Heart right ventricle (tissue), 16 donors: ENCODE results near the gene SASH1. TPM values are rescaled to one million over a fixed set of nuclear protein-coding genes. Genes with fewer than 3 reads are reported as not detected.
A peak's percentile ranks its signal among the peaks of the same experiment; 100 is the strongest.

Experiments used
- ATAC-seq, 8 donors: fragments of 200-7000 bp; cut with Tn5 transposase; one replicate each; pipeline ENCODE4 v1.9.1; 2020; ENCODE audit warnings: mild to moderate bottlenecking in 8 of 8, moderate library complexity in 8 of 8, moderate number of reproducible peaks in 1 of 8
- DNase-seq, 2 donors: peaks; one replicate each; pipeline ENCODE4 v3.0.0-alpha.2; 2020
- H3K27ac ChIP-seq, 10 donors: fragments of 200-600 bp; sonication (generic) in 2 of 10; one replicate each; pipeline versions ENCODE4 v1.5.0 to v1.8.0; 2020 to 2022; ENCODE audit warnings: mild to moderate bottlenecking in 3 of 10
- H3K27me3 ChIP-seq, 7 donors: fragments of 200-600 bp; one replicate each; pipeline ENCODE4 v1.8.0; 2021 to 2022; ENCODE audit warnings: mild to moderate bottlenecking in 2 of 7
- H3K36me3 ChIP-seq, 9 donors: fragments of 200-600 bp; sonication (generic) in 1 of 9; one replicate each; pipeline versions ENCODE4 v1.5.0 to v1.8.0; 2020 to 2022; ENCODE audit warnings: mild to moderate bottlenecking in 2 of 9
- H3K4me1 ChIP-seq, 9 donors: fragments of 200-600 bp; sonication (generic) in 1 of 9; one replicate each; pipeline versions ENCODE4 v1.5.0 to v1.8.0; 2020 to 2022; ENCODE audit warnings: mild to moderate bottlenecking in 4 of 9
- H3K4me3 ChIP-seq, 10 donors: fragments of 200-600 bp; sonication (generic) in 2 of 10; one replicate each; pipeline versions ENCODE4 v1.5.0 to v1.8.0; 2020 to 2022; ENCODE audit warnings: mild to moderate bottlenecking in 7 of 10, moderate library complexity in 2 of 10
- H3K9me3 ChIP-seq, 11 donors: fragments of 200-600 bp in 10 of 11; sonication (generic) in 2 of 11; one replicate each; pipeline versions ENCODE4 v1.5.0 to v1.8.0; 2013 to 2022; ENCODE audit warnings: mild to moderate bottlenecking in 2 of 11, control low read depth in 1 of 11, moderate library complexity in 1 of 11
- CTCF ChIP-seq, 9 donors: fragments of 200-600 bp; sonication (generic) in 2 of 9; IDR thresholded peaks; one replicate each; pipeline versions ENCODE4 v1.5.0 to v1.8.0; 2021 to 2022; ENCODE audit warnings: antibody characterized with exemption in 9 of 9, mild to moderate bottlenecking in 5 of 9, moderate library complexity in 1 of 9
- WGBS, 2 donors: extraction: QIAGEN DNeasy Blood & Tissue Kit; methylation state at CpG; one replicate each; pipeline ENCODE4 v1.1.7; 2013; ENCODE audit warnings: inconsistent platforms in 1 of 2; 5-methylcytosine and 5-hydroxymethylcytosine counted together
- intact Hi-C, 10 donors: fragments of 100-400 bp; cut with DNase I; formaldehyde crosslinking; loops; one replicate each; pipeline versions ENCODE4 v1.11.1 to v1.14.2; 2022
- polyA plus RNA-seq, 2 donors: library from polyadenylated mRNA; stranded (reverse); fragments of 200-250 nt; gene quantifications; one replicate each; pipeline ENCODE4 v1.2.3, GENCODE V29; 2013
- total RNA-seq, 10 donors: library from RNA; stranded (reverse); fragmentation: NEBNext Ultra II Directional in 3 of 10; extraction: Animal tissue kit (Norgen Biotek cat#: 25700) in 3 of 10; gene quantifications; one replicate each; pipeline versions ENCODE4 v1.2.1 to v1.2.4, GENCODE V29; 2021 to 2023
- donor health status: Arrhythmogenic right ventricular cardiomyopathy.
- donor health status: ischemic (EF 13 %, LVEDD 7.1; RV severe dilation, severe dysfunction).
- donor health status: healthy with polysubstance abuse.
- donor health status: DM: no; HTN: yes; CAD: no.
- donor health status: DM: no; HTN: no; CAD: no.
- donor health status: ischemic (EF 25% LVEDD 6.9; RV normal size, moderate dysfunction).
- donor health status: ischemic (EF 25% LVEDD 5.7; RV mildly dilated, moderate dysfunction).
- donor health status: healthy.
- donor health status: DM: yes; HTN: yes; CAD: no.
- donor health status: Ischemic cardiomyopathy.
- donor health status: ischemic (EF 35%, LVEDD 5.7; RV mildly dilated, moderate dysfunction).
- donor health status: nonischemic (EF 11% LVEDD 7.7; RV severe dilation, severe dysfunction).
- donor health status: DM: yes; HTN: yes; CAD: no.
- donor health status: PGD.
- donor health status: ischemic (EF 29% LVEDD 5.4; RV normal size, mild dysfunction).
- donor health status: nonischemic (EF 23%, LVEDD 6.1; RV moderate dilation, normal function).

SASH1 gene
- total and polyA plus RNA-seq, 12 donors = 6.9 to 47.1 (median 25.9) TPM

DNA sequence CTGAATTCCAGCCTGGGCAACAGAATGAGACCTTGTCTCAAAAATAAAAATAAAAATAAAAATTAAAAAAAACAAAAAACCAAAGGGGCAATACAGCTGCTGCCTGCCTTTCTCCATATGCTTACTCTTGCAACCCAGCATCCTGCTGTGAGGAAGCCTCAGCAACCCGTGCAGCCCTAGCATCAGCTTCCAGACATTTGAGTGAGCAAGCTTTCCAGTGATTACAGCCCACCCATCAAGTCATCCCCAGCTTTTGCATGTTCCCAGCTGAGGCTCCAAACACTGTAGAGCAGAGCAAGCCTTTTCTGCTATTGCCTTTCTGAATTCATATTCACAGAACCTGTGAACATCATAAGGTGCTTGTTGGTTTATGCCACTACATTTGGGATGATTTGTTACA is 93.8 kb downstream of the SASH1 start:
- H3K27me3 ChIP-seq = no peaks in the 10 kb centered on the region
- TF ChIP-seq CTCF (IDR thresholded peaks at IDR 0.05) = no peak
- peaks cover 0 to 6% (median 0%) of the 10 kb centered on the region in 9 donors for H3K36me3 ChIP-seq
- H3K4me3 ChIP-seq = no peak overlapping the region
- intact Hi-C loops = no loop called here
- WGBS, 2 donors = 76 to 100% methylated on average over 1 of the region's 1 CpG
- H3K9me3 ChIP-seq = no peaks in the 10 kb centered on the region
- peak overlapping the region in 1 of 10 donors; percentile 13 for H3K27ac ChIP-seq
- peaks cover 0 to 56% (median 33%) of the 10 kb centered on the region in 9 donors for H3K4me1 ChIP-seq
- ATAC-seq = no peak
- DNase-seq = no peak

DNA sequence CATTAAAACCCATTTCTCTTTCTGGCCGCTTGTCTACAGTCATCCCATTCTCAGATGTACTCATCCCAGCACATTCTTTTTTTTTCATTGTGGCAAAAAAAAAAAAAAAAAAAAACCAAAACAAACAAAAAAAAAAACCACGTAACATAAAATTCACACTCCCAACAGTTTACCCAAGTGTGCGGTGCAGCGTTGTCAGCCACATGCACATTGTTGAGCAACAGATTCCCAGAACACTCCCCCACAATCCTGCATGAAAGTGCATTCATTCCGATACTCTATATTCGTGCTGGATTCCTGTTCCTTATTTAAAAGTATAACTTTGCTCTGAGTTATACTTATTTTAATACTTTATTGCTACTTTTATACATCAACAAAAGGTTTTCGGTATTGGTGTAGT is 96.0 kb downstream of the SASH1 start:
- DNase-seq = no peak
- 68 to 80% methylated on average over 7 of the region's 7 CpGs for WGBS, 2 donors
- no peak for TF ChIP-seq CTCF (IDR thresholded peaks at IDR 0.05)
- H3K4me3 ChIP-seq = no peak overlapping the region
- no peak for ATAC-seq
- H3K27me3 ChIP-seq = no peaks in the 10 kb centered on the region
- peaks cover 0 to 6% (median 0%) of the 10 kb centered on the region in 9 donors for H3K36me3 ChIP-seq
- no peak overlapping the region for H3K27ac ChIP-seq
- intact Hi-C loops = loop anchor here in 1 of 10 donors (2.0 kb wide), 1 partner anchor 74 kb away; no protein-coding TSS in a partner anchor
- H3K9me3 ChIP-seq = no peaks in the 10 kb centered on the region
- H3K4me1 ChIP-seq = peaks cover 0 to 51% (median 27%) of the 10 kb centered on the region in 9 donors

GRCh38 chr6:148440016-148440415 is 97.4 kb downstream of the SASH1 start:
- DNase-seq = no peak
- Histone ChIP-seq H3K27me3 (no peaks in the 10 kb centered on the region), H3K27ac (peak overlapping the region in 1 of 10 donors; percentile 77), H3K36me3 (peaks cover 0 to 6% (median 0%) of the 10 kb centered on the region in 9 donors), H3K4me3 (no peak overlapping the region), H3K9me3 (no peaks in the 10 kb centered on the region), H3K4me1 (peaks cover 0 to 55% (median 27%) of the 10 kb centered on the region in 9 donors)
- intact Hi-C loops = no loop called here
- no peak for TF ChIP-seq CTCF (IDR thresholded peaks at IDR 0.05)
- no peak for ATAC-seq
- 94 to 97% methylated on average over 13 of the region's 13 CpGs for WGBS, 2 donors

GRCh38 chr6:148440877-148441453 is 98.3 kb downstream of the SASH1 start:
- DNase-seq = peak; percentile 47 to 58
- peak; percentile 50 to 92 (median 80) for ATAC-seq
- H3K27ac ChIP-seq = peak overlapping the region in 9 of 10 donors; percentile 31 to 77 (median 61)
- no peak overlapping the region for H3K4me3 ChIP-seq
- 16 to 21% methylated on average over 9 of the region's 9 CpGs for WGBS, 2 donors
- no peaks in the 10 kb centered on the region for H3K27me3 ChIP-seq
- H3K4me1 ChIP-seq = peaks cover 0 to 55% (median 27%) of the 10 kb centered on the region in 9 donors
- H3K36me3 ChIP-seq = peaks cover 0 to 12% (median 0%) of the 10 kb centered on the region in 9 donors
- intact Hi-C loops = no loop called here
- TF ChIP-seq CTCF (IDR thresholded peaks at IDR 0.05) = no peak
- H3K9me3 ChIP-seq = no peaks in the 10 kb centered on the region
